HCT116 (cell line): ENCODE data around the gene TGFBI.

Experiments used
- ELF1 ChIP-seq: IDR thresholded peaks from 2 replicates; pipeline ENCODE4 v1.6.1; 2012; ENCODE audit warnings: low read depth, borderline replicate concordance
- FOSL1 ChIP-seq: IDR thresholded peaks from 2 replicates; pipeline ENCODE4 v1.6.1; 2012; ENCODE audit warnings: low read depth
- JUND ChIP-seq: IDR thresholded peaks from 2 replicates; pipeline ENCODE4 v1.6.1; 2012
- POLR2A ChIP-seq: IDR thresholded peaks from 2 replicates; pipeline ENCODE4 v1.7.0; 2011; ENCODE audit warnings: borderline replicate concordance; ENCODE audit not compliant: insufficient read depth, insufficient read length; ENCODE audit errors: extremely low read depth
- POLR2AphosphoS5 ChIP-seq: IDR thresholded peaks from 2 replicates; pipeline ENCODE4 v1.6.1; 2011; ENCODE audit warnings: mild to moderate bottlenecking, low read depth, low read length, moderate library complexity
- ZNF274 ChIP-seq: fragments of 200-500 bp; sonication (Bioruptor generic); IDR thresholded peaks from 2 replicates; pipeline ENCODE4 v1.6.1; 2014; ENCODE audit warnings: mild to moderate bottlenecking, low read depth, low read length, inconsistent platforms
- TF ChIP-seq, protein P1 (sequence below), 3 experiments: fragments of 200-600 bp in 1 of 3; sonication (generic) in 1 of 3; IDR thresholded peaks in 2 of 3; conservative IDR thresholded peaks in 1 of 3; 2 replicates each; pipeline ENCODE4 v1.5.1; 2012 to 2017; ENCODE audit warnings: low read depth in 2 of 3, low read length in 2 of 3, antibody characterized with exemption in 1 of 3, borderline replicate concordance in 1 of 3, control low read depth in 1 of 3, mild to moderate bottlenecking in 1 of 3, mixed read lengths in 1 of 3, mixed run types in 1 of 3, moderate library complexity in 1 of 3; ENCODE audit not compliant: insufficient read depth in 1 of 3
- TF ChIP-seq, protein P2 (sequence below): IDR thresholded peaks from 2 replicates; pipeline ENCODE4 v1.6.1; 2012
- TF ChIP-seq, protein P3 (sequence below): IDR thresholded peaks from 2 replicates; pipeline ENCODE4 v1.6.1; 2012

DNA sequence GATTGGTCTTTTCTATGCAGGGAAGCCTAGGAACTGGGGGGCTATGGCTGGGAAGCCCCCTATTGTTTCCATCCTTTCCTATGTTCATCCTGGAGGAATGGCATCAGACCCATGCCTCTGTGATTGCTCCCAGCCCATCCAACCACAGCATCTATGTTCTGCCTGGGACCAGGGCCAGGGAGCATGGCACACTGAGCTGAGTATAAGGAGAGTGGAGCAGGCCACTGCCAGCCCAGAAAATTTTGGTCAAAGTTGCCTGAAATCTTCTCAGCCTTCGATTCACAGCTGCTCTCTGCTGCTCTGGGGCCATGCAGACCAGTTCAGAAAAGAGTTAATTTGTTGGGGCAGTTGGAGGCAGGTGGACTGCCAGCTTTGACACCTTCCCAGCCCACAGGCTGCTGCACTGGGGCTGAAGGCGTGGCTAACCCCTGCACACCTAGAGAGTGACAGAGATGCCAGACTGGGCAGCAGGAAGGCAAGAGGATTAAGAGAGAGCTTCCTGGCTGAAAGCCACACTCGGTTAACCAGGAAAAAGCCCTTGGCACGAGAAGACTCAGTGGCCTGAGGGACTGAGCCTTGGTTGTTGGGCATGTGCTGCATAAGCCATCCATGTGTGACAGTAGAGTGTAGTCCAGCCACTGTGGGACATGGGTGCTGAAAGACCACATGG lies 12.1 kb downstream of the TGFBI start:
- TF ChIP-seq JUND (no peak), FOSL1 (no peak), ZNF274 (no peak), POLR2A (no peak), POLR2AphosphoS5 (no peak), ELF1 (no peak)
- TF ChIP-seq, protein P1, sequence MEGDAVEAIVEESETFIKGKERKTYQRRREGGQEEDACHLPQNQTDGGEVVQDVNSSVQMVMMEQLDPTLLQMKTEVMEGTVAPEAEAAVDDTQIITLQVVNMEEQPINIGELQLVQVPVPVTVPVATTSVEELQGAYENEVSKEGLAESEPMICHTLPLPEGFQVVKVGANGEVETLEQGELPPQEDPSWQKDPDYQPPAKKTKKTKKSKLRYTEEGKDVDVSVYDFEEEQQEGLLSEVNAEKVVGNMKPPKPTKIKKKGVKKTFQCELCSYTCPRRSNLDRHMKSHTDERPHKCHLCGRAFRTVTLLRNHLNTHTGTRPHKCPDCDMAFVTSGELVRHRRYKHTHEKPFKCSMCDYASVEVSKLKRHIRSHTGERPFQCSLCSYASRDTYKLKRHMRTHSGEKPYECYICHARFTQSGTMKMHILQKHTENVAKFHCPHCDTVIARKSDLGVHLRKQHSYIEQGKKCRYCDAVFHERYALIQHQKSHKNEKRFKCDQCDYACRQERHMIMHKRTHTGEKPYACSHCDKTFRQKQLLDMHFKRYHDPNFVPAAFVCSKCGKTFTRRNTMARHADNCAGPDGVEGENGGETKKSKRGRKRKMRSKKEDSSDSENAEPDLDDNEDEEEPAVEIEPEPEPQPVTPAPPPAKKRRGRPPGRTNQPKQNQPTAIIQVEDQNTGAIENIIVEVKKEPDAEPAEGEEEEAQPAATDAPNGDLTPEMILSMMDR (IDR thresholded peaks at IDR 0.05 in 2 of 3, conservative IDR thresholded peaks at IDR 0.05 in 1 of 3; ENCODE audit: borderline replicate concordance in 1 of 3, insufficient read depth in 1 of 3, low read depth in 2 of 3, low read length in 2 of 3) = no peak
- TF ChIP-seq, protein P2, sequence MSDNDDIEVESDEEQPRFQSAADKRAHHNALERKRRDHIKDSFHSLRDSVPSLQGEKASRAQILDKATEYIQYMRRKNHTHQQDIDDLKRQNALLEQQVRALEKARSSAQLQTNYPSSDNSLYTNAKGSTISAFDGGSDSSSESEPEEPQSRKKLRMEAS = peak; percentile 35; the same call in 1 of the 2 replicates
- TF ChIP-seq, protein P3, sequence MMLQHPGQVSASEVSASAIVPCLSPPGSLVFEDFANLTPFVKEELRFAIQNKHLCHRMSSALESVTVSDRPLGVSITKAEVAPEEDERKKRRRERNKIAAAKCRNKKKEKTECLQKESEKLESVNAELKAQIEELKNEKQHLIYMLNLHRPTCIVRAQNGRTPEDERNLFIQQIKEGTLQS = no peak
